ENCODE data around the gene PRLR.

DNA sequence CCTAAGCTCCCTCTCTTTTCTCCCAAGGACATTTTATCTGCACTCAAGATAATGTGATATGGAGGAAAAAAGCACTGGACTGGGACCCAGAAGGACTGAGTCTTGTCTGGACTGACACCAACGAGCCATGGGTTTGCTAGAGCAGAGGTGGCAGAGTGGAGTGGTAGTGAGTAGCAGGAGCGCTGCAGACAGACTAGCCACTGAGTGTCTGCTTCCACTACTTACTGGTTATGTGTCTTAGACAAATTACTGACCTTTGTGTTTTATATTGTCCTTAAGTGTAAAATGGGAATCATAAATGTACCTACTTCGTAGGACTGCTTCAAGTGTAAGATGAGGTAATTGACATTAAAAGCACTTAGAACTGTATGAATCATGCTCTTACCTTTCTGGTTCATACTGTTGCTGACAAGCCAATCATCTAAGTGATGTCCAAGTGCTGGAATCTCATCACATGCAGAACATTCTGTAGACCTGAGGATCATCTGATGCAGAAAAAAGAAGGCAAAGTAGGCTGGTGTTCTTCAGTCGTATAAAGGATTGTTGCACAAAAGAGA is 12.5 kb upstream of the PRLR start:
- TF ChIP-seq ZNF550 (CRISPR knock-in tag; IDR thresholded peaks at IDR 0.05; ENCODE audit: borderline replicate concordance) (no peak), ZNF431 (CRISPR knock-in tag; IDR thresholded peaks at IDR 0.05; ENCODE audit: borderline replicate concordance, low read depth) (no peak), MXI1 (IDR thresholded peaks at IDR 0.05; ENCODE audit: borderline replicate concordance, low read depth, low read length) (no peak)
